Measurements from ENCODE around the gene JUP. TPM values are rescaled to one million over a fixed set of nuclear protein-coding genes. Genes with fewer than 3 reads are reported as not detected.

Gene JUP
- total and polyA plus RNA-seq, 4 donors = 39.1 to 56.0 (median 44.2) TPM

GRCh38 chr17:41736983-41737679, 49.4 kb downstream of the JUP start (continued):
- no peak for TF ChIP-seq ZBTB33 (IDR thresholded peaks at IDR 0.05)
- no peak for TF ChIP-seq SP1 (IDR thresholded peaks at IDR 0.05)
- no peak for TF ChIP-seq EGR1 (IDR thresholded peaks at IDR 0.05; ENCODE audit: low read depth in 2 of 2)
- TF ChIP-seq YY1 (IDR thresholded peaks at IDR 0.05) = no peak
- no peak for TF ChIP-seq FOXA2 (IDR thresholded peaks at IDR 0.05)
- TF ChIP-seq HNF4G (IDR thresholded peaks at IDR 0.05) = no peak
- TF ChIP-seq GABPA (IDR thresholded peaks at IDR 0.05 in 1 of 2, conservative IDR thresholded peaks at IDR 0.05 in 1 of 2) = no peak
- no peak for TF ChIP-seq TAF1 (conservative IDR thresholded peaks at IDR 0.05)
- TF ChIP-seq ATF3 (IDR thresholded peaks at IDR 0.05) = no peak
- no peak for TF ChIP-seq RAD21 (IDR thresholded peaks at IDR 0.05)

DNA sequence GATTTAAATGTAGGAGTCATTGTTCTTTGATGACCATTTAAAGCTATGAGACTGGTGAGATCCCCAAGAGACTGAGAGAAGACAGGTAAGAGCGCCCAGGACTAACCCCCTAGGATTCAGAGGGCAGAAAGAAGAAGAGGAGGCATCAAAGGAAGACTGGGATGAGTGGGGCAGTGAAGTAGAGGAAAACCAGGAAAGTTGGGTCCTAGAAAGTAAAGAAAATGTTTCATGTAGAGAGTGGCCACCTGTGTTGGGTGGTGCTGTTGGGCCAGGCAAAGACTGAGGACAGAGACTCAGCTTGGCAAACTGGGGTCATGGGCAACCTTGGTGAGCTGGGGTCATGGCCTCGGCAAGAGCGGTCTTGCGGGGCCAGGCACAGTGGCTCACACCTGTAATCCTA, 50.8 kb downstream of the JUP start:
- H3K4me1 ChIP-seq (ENCODE audit: control insufficient read depth in 4 of 4, insufficient read depth in 4 of 4, low read length in 3 of 4) = peaks cover 4 to 16% (median 9%) of the 10 kb centered on the region in 4 donors
- DNase-seq (ENCODE audit: low spot score) = no peak
- peaks cover 0 to 5% (median 0%) of the 10 kb centered on the region in 4 donors for H3K27me3 ChIP-seq (ENCODE audit: control insufficient read depth in 4 of 4, insufficient read depth in 4 of 4, low read length in 3 of 4)
- TF ChIP-seq SP1 (IDR thresholded peaks at IDR 0.05) (no peak), EGR1 (IDR thresholded peaks at IDR 0.05; ENCODE audit: low read depth in 2 of 2) (no peak), RAD21 (IDR thresholded peaks at IDR 0.05) (no peak), ZBTB33 (IDR thresholded peaks at IDR 0.05) (no peak)
- 78% methylated on average over 4 of the region's 4 CpGs for WGBS
- H3K9me3 ChIP-seq (ENCODE audit: control insufficient read depth in 4 of 4, low read length in 3 of 4) = no peaks in the 10 kb centered on the region
- H3K4me3 ChIP-seq (ENCODE audit: low read depth in 1 of 3, low read length in 3 of 3) = no peak overlapping the region
- H3K27ac ChIP-seq (ENCODE audit: low read depth in 1 of 2, low read length in 2 of 2) = no peak overlapping the region
- no peak overlapping the region for H3K9ac ChIP-seq (ENCODE audit: low read depth in 1 of 2, low read length in 2 of 2)
- no peaks in the 10 kb centered on the region for H3K36me3 ChIP-seq (ENCODE audit: control insufficient read depth in 4 of 4, insufficient read depth in 3 of 4, low read depth in 1 of 4, low read length in 3 of 4)

GRCh38 chr17:41734949-41735313, 51.6 kb downstream of the JUP start:
- DNase-seq (ENCODE audit: low spot score) = no peak

More at GRCh38 chr17:41734949-41735313, 51.6 kb downstream of the JUP start:
- H3K9me3 ChIP-seq (ENCODE audit: control insufficient read depth in 4 of 4, low read length in 3 of 4) = no peaks in the 10 kb centered on the region
- TF ChIP-seq NR2F2 (IDR thresholded peaks at IDR 0.05) = no peak
- no peak for TF ChIP-seq RAD21 (IDR thresholded peaks at IDR 0.05)
- H3K4me3 ChIP-seq (ENCODE audit: low read depth in 1 of 3, low read length in 3 of 3) = peak overlapping the region in 1 of 3 donors; percentile 38
- no peak overlapping the region for H3K9ac ChIP-seq (ENCODE audit: low read depth in 1 of 2, low read length in 2 of 2)
- peaks cover 0 to 5% (median 0%) of the 10 kb centered on the region in 4 donors for H3K27me3 ChIP-seq (ENCODE audit: control insufficient read depth in 4 of 4, insufficient read depth in 4 of 4, low read length in 3 of 4)
- WGBS = 6% methylated on average over 23 of the region's 23 CpGs
- H3K27ac ChIP-seq (ENCODE audit: low read depth in 1 of 2, low read length in 2 of 2) = no peak overlapping the region
- H3K4me1 ChIP-seq (ENCODE audit: control insufficient read depth in 4 of 4, insufficient read depth in 4 of 4, low read length in 3 of 4) = peaks cover 4 to 16% (median 9%) of the 10 kb centered on the region in 4 donors
- no peaks in the 10 kb centered on the region for H3K36me3 ChIP-seq (ENCODE audit: control insufficient read depth in 4 of 4, insufficient read depth in 3 of 4, low read depth in 1 of 4, low read length in 3 of 4)
